Measurements from ENCODE around the gene NFATC3.

Gene NFATC3

DNA sequence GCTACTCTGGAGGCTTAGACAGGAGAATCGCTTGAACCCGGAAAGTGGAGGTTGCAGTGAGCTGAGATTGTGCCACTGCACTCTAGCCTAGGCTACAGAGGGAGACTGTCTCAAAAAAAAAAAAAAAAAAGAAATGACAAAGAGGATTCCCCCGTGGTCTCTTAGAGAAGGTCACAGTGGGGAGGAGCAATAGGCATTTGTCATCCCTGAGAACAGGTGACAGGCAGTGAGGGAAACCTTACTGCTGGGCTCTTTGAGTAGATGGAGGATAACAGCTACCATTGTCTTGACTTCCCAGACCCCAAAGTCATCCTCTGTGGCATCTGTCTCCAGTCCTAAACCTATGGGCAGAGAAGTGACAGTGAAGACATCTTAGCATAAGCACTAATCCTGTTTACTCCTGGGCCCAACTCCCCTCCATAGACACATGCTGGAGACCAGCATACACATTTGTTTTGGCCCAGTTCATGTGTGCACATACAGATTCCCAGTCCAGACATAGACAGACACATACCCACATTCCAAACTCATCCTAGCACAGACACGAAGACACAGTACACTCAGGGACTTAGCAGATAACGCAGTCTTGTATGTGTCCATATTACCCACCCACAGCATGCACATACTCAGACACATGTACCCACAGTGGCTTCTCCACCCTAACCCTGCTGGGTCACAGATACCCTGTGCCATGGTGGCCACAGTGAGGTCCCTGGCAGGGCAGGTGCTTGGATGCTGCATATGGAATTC, 148.1 kb downstream of the NFATC3 start:
- no peak for DNase-seq

DNA sequence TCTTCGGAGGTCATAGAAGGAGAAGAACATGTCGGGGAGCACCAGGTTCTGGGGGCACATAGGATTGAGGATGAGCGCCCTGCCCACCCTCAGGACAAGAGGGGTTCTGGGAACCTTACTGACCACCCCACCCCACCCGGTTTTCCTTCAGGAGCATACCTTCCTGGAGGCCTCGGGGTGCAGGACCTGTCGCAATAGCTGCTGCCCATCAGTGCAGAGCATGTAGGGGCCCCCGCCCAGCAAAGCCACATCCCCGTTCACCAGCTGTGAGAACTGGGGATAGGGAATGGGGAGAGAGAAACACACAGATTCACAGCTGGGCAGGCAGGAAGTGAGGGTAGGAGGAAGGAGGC, 148.6 kb downstream of the NFATC3 start:
- DNase-seq, result no peak

DNA sequence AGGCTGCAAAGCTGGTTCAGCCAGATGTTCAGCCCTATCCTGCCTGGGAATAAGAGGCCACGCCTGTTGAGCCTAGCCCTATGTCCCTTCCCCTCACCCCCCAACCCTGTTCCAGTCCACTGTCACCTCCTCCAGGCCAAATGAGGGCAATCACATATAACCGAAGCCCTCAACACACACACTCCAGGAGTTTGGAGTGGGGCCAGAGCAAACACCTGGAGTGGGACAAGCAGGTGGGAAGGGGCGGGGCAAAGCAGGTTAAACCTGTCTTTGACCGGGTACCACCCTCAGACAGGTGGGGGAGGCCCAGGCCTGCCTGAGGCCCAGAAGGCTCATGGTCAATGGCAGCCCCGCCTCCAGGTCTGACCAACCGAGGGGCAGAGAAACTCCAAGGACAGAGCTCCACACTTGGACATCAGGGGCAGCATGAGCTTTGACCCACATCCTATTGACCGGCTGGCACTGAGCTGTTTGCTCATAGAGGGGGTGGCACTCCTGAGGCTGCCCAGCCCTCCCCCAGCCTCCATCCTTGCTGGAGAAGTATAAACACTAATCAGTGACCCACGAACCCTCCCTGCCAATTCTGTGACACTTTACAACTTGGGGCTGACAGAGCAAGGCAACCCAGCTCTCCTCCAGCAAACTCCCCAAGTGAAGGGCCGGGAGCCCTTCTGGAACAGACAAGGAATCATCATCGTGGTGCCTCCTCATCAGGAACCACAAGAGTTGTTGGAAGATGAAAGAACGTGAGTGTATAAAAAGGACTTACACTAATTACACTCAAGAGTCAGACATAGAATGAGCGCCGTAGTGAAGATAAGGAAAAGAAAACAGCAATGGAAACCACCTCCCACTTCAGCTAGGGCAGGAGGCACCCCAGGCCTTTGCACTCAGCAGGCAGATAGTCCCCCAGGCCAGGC, 149.3 kb downstream of the NFATC3 start:
- no peak for DNase-seq

DNA sequence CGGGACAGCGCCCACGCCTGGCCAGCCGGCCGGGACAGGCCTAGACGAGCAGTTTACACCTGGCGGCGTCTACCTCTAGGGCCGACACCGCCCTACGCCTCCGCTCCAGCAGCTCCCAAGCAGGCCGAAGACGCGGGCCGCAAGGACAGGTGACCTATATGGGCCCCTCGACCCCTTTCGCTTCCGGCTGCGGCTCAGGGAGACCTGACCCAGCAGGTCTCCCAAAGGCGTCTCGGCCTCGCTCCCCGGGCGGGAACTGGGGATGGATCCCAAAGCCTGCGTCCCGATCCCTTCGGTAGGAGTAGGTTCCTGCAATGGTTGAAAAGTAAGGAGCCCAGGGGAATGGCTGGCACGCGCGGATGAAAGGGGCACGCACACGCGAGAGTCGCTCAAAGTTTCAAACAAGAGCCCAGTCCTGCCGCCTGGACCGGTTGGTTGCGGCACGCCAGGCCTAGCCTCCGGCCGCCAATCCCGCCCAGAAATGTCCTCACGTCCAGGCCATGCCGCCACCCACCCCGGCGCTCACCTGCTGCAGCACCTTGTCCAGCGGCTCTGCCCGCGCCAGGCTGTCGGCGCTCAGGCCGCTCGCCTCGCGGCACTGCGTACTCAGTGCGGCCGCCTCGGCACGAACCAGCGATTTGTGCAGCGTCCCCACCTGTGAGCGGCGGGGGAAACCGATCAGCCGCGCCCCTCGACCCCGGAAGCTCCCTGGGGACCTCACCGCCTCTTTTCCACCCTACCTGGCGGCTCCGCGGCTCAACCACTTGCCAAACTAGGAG, 150.1 kb downstream of the NFATC3 start:
- DNase-seq, result no peak

DNA sequence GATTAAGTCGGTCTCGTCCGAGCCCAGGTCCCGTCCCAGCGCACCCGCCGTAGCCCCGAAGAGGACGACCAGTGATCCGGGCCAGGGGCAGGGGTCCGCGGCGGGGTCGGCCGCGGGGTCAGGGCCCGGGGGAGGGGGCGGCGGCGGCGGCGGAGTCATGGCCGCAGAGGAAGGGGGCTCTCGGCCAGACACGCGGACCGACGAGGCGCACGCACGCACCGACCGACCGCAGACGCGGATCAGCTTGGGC, 150.6 kb downstream of the NFATC3 start, which contains the start of gene ESRP2:
Gene ESRP2, minus strand, starts transcription at position 241 of the 250 bp plus-strand sequence. Its CDS starts 82 bp downstream, at position 159.
- DNase-seq, result no peak

DNA sequence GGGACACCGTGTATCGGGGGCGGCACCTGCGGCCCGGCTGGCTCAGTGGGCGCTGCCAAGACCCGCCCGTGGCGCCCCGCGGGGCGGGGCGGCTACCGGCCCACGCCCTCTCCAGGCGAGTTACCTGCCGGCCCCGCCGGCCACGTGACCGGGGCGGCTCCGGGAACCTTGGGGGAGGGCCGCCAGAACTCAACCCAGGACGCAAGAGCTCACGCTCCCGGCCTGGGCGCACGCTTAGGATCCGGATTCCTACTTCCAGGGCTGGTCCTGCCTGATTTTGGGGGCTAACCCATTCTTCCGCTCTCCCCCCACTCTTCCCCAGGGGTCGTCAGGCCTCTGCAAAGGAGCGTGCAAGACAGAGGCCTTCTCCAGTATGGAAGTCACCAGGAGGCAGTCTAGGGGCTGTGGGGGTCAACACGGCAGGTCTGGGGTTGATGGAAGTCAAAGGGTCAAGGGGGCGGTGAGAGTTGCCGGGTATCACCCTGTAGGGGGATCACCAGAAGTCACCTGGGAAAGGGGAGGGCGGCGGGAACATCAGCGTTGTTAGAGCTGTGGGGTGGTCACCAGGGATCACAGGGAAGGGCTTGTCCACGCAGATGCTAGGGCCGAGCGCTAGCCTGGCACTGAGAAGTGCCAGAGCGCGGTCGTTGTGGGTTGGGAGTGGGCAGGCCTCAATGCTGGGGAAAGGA, 151.1 kb downstream of the NFATC3 start:
- DNase-seq, result peak; percentile 38 to 64

DNA sequence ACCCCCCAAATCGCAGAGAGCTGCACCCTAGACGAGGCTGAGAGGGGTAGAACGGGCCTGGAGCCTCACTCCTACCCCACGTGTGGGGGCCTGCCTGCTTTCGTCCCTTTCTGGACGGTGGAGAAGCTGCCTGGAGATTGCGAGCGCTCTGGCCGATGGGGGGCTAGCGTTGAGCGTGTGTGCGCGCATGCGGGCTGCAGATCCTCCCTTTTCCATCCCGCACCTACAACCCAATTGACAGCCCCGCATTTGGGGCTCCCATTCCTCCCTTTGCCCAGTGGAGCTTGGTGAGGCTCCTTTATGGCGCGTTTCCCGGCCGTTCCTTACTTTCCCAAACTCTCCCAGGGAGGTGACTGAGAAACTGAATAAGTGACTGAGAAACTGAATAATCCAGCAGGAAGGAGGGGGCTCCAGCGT, 151.7 kb downstream of the NFATC3 start:
- DNase-seq, result no peak

DNA sequence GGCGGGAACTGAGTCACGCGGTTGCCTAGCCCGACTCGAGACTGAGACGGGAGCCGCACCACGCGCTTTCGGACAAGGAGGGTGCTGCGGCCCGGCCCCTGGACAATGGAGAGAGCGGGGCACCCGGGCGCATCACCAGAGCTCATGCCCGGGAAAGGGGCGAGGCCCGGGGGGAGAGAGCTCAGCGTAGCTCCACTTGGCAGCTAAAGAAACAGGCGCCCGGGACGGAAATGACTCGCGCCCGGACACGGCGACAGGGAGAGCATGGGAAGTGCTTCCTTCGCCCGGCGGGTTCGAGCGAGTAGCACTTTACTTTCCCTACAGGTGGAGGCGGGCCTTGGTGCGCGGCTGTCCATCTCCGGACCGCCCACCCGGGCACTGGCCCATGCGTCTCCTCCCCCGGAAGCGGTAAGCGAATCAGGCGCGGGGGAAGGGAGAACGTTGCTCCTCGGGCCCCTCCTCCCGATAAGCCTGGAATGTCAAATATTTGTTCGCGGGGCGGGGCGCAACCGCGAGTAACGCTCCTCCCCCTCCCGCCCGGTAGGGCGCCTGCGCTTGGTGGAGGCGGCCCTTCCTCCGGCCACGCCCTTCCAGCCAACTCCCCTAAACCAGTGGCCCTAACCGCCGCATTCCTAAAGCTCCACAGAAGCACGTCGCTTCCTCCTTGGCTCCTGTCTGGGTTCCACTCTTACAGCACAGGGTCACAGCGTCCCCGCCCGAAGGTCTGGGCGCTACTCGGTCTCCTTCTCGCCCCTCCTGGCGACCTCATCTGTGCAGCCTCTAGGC, 152.3 kb downstream of the NFATC3 start:
- peak; percentile 87 to 93 for DNase-seq

DNA sequence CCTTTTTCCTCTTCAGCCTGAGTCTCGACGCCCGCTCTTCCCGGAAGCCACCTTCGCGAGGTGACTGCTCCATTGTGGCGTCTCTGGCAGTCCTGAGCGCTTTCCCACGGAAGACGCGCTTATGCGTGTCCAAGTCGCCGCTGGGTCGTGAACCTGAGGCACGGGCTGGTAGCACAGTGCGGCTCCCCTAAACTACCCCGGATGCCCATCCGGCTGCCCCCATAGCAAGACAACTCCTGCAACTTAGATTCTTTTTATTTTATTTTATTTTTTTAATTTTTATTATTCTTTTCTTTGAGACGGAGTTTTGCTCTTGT, 152.8 kb downstream of the NFATC3 start:
- DNase-seq, result no peak

DNA sequence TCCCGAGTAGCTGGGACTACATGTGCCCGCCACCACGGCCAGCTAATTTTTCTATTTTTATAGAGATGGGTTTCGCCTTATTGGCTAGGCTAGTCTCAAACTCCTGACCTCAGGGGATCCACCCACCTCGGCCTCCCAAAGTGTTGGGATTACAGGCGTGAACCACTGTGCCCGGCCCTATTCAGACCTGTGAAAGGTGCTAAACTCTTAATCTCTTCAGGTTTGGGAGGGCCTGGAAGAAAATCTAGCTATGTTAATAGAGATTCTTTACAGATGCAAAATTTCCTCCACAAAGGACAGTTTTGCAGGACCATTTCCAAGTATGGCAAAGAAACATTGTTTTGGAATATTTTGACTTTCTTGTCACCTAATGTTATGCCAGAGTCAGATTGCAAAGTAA, 156.9 kb downstream of the NFATC3 start:
- no peak for DNase-seq

DNA sequence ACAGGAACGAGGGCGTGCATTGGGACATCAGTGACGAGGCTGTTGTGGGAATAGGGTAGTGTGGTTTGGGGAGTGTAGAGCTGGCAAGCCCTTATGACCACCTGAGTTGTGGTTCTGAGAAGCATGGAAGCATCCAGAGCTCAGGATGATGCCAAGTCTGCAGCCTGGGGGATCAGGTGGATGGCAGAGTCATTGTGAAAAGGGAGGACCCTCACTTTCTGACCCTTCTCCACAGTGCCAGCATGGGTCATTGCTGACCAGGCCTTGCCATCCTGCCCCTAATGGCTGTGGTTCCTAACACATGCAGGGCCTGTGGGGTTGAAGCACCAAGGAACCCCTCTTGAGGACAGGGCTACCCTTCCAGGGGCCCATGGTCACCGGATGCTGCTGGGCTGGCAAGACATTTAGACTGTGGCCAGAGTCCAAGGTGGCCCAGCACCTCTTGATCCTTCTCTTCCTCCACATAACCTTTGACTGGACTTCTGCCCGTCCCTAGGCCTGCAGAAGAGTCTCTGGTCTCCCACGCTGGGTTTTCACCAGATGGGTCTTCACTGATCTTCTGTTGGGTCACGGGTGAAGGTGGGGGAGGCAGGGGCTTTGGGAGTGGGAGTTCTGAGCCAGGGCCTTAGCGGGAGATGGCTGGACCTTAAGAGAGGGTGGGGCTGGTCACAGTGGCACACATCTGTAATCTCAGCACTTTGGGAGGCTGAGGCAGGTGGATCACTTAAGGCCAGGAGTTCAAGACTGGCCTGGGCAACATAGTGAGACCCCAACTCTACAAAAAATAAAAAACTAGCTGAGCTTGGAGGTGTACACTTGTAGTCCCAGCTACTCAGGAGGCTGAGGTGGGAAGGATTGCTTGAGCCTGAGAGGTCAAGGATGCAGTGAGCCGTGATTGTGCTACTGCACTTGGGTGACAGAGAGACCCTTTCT, 158.0 kb downstream of the NFATC3 start:
- no peak for DNase-seq

DNA sequence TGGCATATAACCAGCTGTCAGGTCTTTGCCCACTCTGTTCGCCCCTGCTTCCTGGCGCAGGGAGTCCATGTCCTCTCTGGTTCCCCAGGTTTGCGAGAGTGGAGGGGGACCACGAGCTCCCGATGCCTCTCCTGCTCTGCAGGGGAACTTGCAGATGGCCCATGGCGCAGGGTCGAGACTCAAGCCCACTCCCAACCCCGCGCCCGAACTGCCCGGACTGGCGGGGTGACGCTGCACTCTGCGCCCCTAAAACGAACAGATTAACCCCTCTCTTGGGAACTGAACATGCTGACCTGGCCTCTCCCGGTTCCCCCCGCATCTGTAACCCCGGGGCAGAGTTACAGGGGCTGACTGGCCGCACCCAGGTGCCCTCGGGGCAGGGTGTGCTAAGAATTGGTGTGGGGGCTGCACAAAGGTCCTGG, 159.3 kb downstream of the NFATC3 start:
- DNase-seq, result no peak

DNA sequence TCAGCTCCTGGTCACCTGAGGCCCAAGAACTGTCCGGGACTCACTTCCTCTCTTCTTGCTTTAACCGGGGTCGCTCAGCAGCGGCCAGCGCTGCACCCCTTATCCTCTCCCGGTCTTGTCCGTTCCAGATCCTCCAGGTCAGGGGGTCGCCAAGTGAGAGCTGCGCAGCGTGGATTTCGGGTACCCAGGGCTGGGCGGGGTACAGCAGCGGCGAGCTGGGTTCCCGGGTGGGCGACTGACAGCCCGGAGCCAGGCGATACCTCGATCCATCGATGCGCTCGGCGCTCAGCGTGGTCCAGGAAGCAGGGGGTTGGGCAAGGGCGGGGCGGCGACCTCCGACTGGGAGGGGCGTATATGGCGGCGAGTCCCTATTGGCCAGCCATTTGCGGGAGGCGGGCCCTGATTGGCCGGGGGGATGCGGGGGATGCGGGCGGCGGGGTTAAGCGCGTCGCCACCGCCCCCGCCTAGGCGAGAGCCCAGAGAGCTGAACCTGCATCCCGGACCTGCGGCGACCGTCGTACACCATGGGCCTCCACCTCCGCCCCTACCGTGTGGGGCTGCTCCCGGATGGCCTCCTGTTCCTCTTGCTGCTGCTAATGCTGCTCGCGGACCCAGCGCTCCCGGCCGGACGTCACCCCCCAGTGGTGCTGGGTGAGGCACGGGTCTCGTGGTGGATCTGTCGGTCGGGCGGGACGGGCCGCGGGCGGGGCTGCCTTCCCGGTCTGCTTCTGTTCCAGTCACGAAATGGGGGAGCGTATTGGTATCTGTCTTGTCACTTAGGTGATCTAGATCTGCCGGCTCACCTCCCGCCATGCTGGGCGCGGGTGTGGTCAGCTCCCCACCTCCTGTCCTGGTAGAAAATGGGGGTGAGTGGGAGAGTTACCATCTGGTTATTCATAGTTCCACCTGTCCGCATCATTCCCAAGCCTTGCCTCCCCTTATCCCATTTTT, 160.0 kb downstream of the NFATC3 start, which contains the start of gene PLA2G15:
Gene PLA2G15, plus strand, starts transcription at position 471 of the 951 bp plus-strand sequence. Its CDS starts 54 bp downstream, at position 525.
- peak; percentile 93 to 98 for DNase-seq

DNA sequence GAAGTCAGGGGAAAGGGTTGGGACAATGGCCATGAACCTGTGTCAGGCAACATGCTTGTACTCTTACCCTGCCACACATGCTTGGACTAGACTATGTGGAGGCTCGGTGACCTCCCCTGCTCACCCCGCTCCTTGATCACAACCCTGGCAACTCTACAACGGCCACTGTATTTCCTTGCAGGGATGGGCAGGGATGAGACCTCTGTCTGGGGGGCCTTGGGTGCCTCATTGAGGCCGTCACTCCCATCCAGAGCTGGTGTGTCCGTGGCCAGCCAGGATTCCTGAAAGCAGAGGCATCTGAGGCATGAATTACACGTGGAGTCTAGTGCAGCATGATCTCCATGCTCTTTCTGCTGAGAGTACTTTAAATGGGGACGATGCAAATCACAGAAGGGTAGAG, 161.0 kb downstream of the NFATC3 start:
- no peak for DNase-seq

DNA sequence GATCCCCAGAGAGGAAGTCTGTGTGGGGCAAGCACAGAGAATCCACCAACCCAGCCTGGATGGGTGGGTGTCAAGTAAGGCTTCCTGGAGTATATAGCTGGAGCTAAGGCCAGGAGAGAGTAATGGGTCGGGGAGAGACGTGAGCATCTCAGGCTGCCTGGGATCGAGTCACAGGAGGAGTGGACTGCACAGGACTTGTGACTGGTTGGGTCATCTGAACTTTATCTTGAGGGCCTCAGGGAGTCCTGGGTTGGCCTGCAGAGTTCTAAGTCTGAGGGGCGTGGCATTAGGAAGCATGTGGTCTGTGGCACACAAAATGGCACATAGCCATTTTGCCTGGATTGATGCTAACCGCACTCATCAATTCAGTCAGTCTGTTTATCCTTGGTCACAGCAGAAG, 161.5 kb downstream of the NFATC3 start:
- DNase-seq, result no peak

DNA sequence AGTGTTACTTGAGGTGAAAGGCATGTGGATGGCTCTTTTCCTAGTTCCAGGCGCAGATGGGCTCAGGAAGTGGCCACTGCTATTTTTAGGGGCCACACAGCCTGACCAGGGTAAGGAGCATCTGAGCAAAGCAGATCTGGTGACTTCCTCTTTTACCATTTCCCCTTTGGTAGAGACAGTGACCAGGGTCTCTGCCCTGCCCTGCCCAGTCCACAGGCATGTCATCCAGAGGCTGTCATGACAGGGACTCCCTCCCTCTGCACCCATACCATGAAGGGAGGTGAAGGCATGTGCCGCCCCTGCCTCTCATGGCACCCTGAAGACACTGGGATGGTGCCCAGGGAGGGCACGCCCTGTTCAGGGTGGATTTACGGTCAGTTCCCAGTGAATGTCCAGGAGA, 162.2 kb downstream of the NFATC3 start:
- DNase-seq, result peak in 1 of 2 donors; percentile 22

DNA sequence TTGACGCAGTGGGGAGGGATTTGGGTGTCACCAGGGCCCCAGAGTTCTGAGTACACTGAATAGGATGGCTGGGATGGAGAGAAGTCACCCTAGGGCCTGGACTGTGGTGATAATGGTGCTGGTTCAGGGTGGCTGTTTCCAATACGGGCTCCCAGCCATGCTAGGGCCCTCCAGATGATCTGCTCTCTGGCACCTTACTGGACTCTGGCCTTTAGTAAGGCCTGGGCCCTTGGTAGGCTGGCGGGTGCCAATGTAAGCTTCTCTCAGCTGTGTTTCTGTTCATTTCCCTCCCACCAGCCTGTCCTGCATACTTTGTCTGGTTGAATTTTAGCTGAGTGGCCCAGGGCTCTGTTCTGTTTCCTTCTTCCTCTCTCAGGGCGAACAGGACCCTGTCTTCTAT, 162.8 kb downstream of the NFATC3 start:
- DNase-seq, result no peak

DNA sequence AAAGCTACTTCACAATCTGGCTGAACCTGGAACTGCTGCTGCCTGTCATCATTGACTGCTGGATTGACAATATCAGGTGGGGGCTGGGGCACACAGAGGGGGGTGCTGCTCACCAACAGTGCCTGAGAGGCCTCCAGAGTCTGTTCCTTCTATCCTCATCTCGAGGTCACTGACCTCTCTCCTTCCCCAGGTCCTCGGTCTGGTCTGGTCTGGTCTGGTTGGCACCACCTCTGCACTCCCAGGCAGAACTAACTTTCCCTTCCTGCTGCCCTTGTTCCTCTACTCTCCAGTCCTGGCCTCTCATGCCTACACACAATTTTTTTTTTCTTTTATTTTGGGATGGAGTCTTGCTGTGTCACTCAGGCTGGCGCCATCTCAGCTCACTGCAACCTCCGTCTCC, 164.2 kb downstream of the NFATC3 start:
- no peak for DNase-seq

DNA sequence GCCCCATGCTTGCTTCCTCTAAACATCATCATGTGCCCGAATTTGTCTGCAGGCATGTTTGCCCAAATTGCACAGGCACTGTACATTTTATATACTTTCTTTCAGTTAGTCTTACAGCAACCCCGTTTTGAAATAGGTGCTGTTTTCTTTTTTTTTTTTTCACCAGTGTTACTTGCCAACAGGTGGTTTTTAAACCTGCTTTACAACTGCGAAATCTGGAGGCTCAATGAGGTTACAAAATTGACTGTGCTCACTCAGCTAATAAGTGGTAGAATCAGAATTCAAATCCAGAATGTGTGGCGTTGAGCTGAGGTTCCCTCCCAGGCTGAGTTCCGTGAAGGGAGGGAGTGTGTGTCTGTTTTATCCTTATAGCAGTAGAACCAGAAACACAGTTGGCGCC, 165.8 kb downstream of the NFATC3 start:
- DNase-seq, result no peak

DNA sequence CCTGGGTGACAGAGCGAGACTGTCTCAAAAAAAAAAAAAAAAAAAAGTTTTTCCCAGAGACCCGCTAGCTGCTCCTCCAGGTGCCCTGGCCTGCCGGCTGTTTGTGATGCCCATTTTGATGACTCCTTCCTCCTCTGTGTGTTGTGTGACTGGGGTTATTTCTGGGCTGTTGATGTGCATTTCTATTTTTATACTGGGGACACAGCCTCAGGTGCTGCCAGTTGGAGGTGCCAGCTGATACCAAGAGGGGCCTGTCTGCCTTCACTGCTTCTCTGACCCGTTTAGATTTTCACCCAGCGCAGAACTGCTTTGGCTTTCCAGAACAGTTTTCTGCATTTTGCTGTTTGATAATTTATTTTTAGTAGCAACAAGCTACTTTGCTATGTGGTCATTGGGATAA, 166.7 kb downstream of the NFATC3 start:
- DNase-seq, result no peak

Data from CD4-positive, alpha-beta T cell treated with Interferon alpha-2 for 1 hour (primary cell).